A549 (cell line): Measurements from ENCODE around the gene MIB1. TPM values are rescaled to one million over a fixed set of nuclear protein-coding genes. Genes with fewer than 3 reads are reported as not detected.

ENCODE experiments used
- ATAC-seq, 2 experiments: fragments of 200-7000 bp in 1 of 2; fragments of >200 bp in 1 of 2; cut with Nextera tagmentation in 1 of 2; cut with Tn5 transposase in 1 of 2; 3 replicates each; pipeline versions ENCODE4 v1.8.0 to v1.9.1; 2018 to 2020; ENCODE audit warnings: mild to moderate bottlenecking in 1 of 2, moderate library complexity in 1 of 2
- CTCF ChIA-PET: fragments of 300-600 bp; sonication (Branson Sonifier 250); formaldehyde crosslinking; extraction: SDS; loops from one replicate; lab custom pipeline; 2021; ENCODE audit warnings: antibody characterized with exemption, inconsistent platforms; lab: Yijun Ruan, JAX
- POLR2A ChIA-PET: fragments of 350-600 bp; formaldehyde crosslinking; extraction: SDS; loops from one replicate; lab custom pipeline; 2021; ENCODE audit warnings: antibody characterized with exemption, inconsistent platforms; lab: Yijun Ruan, JAX
- DNase-seq, 2 experiments: peaks; one replicate each; pipeline versions ENCODE4 v3.0.0 to v3.0.0-alpha.2; 2011 to 2016; ENCODE audit warnings: low read depth in 1 of 2, low spot score in 1 of 2
- FAIRE-seq: peaks from 2 replicates; lab custom pipeline; 2011; peaks lifted over from hg19 to GRCh38; lab: Jason Lieb, UNC
- H3K27ac ChIP-seq, 2 experiments: fragments of >200 bp; sonication (Bioruptor Twin); formaldehyde crosslinking; 3 replicates each; pipeline ENCODE4 v1.5.1; 2016 to 2017
- H3K4me1 ChIP-seq: fragments of >200 bp; sonication (Bioruptor Twin); formaldehyde crosslinking; 3 replicates; pipeline ENCODE4 v1.6.1; 2016
- H3K4me2 ChIP-seq: fragments of >200 bp; sonication (Bioruptor Twin); formaldehyde crosslinking; 3 replicates; pipeline ENCODE4 v1.6.1; 2016
- H3K4me3 ChIP-seq: fragments of >200 bp; sonication (Bioruptor Twin); formaldehyde crosslinking; 3 replicates; pipeline ENCODE4 v1.5.1; 2016
- H3K9me3 ChIP-seq: fragments of >200 bp; sonication (Bioruptor Twin); formaldehyde crosslinking; 3 replicates; pipeline ENCODE4 v1.6.1; 2016
- CBX8 ChIP-seq: fragments of 200-600 bp; sonication (generic); IDR thresholded peaks from 2 replicates; pipeline ENCODE4 v1.6.1; 2016
- CEBPB ChIP-seq, 2 experiments: fragments of >200 bp in 1 of 2; sonication (Bioruptor Twin) in 1 of 2; formaldehyde crosslinking in 1 of 2; IDR thresholded peaks; 2 replicates each; pipeline ENCODE4 v1.6.1; 2012 to 2016
- CHD4 ChIP-seq: fragments of 200-600 bp; sonication (generic); IDR thresholded peaks from 2 replicates; pipeline ENCODE4 v1.6.1; 2016; ENCODE audit warnings: antibody characterized with exemption, mild to moderate bottlenecking, borderline replicate concordance
- EHMT2 ChIP-seq: fragments of 200-600 bp; sonication (generic); IDR thresholded peaks from 2 replicates; pipeline ENCODE4 v1.6.1; 2016; ENCODE audit warnings: antibody characterized with exemption, low read depth, mild to moderate bottlenecking, moderate library complexity
- EP300 ChIP-seq, 2 experiments: fragments of >200 bp; sonication (Bioruptor Twin); formaldehyde crosslinking; IDR thresholded peaks; 2 replicates in 1 of 2; 3 replicates in 1 of 2; pipeline ENCODE4 v1.6.1; 2016 to 2017
- FOSL2 ChIP-seq, 2 experiments: fragments of 450-650 bp in 1 of 2; fragments of >200 bp in 1 of 2; sonication (Bioruptor Twin) in 1 of 2; formaldehyde crosslinking; IDR thresholded peaks; 2 replicates each; pipeline versions ENCODE4 v1.5.0 to v1.6.1; 2016 to 2020; ENCODE audit warnings: mild to moderate bottlenecking in 1 of 2, moderate library complexity in 1 of 2
- GATA3 ChIP-seq: IDR thresholded peaks from 2 replicates; pipeline ENCODE4 v1.6.1; 2012; ENCODE audit warnings: borderline replicate concordance
- HOXB13 ChIP-seq: fragments of 250-450 bp; sonication (Bioruptor Pico); IDR thresholded peaks from 2 replicates; pipeline ENCODE4 v1.5.0; 2020; ENCODE audit warnings: low read depth, mild to moderate bottlenecking, moderate library complexity
- HOXB5 ChIP-seq: fragments of 250-450 bp; sonication (Bioruptor Pico); IDR thresholded peaks from 2 replicates; pipeline ENCODE4 v1.5.0; 2020; ENCODE audit warnings: mild to moderate bottlenecking, moderate library complexity
- KDM5A ChIP-seq: fragments of 200-600 bp; sonication (generic); IDR thresholded peaks from 2 replicates; pipeline ENCODE4 v1.6.1; 2016; ENCODE audit warnings: antibody characterized with exemption, mild to moderate bottlenecking
- MAFK ChIP-seq: fragments of 450-650 bp; IDR thresholded peaks from 2 replicates; pipeline ENCODE4 v1.6.1; 2014; ENCODE audit not compliant: partially characterized antibody
- NPAS2 ChIP-seq: fragments of 250-450 bp; sonication (Bioruptor Pico); IDR thresholded peaks from 2 replicates; pipeline ENCODE4 v1.8.0; 2022; ENCODE audit warnings: mild to moderate bottlenecking, moderate library complexity, borderline replicate concordance
- NR3C1 ChIP-seq: fragments of >200 bp; sonication (Bioruptor Twin); formaldehyde crosslinking; IDR thresholded peaks from 3 replicates; pipeline ENCODE4 v1.6.1; 2017
- PHF8 ChIP-seq: fragments of 200-600 bp; sonication (generic); IDR thresholded peaks from 2 replicates; pipeline ENCODE4 v1.6.1; 2016; ENCODE audit warnings: low read depth, mild to moderate bottlenecking, antibody characterized with exemption, moderate library complexity, borderline replicate concordance
- RAD21 ChIP-seq, 2 experiments: fragments of >200 bp in 1 of 2; sonication (Bioruptor Twin) in 1 of 2; formaldehyde crosslinking in 1 of 2; IDR thresholded peaks in 1 of 2; conservative IDR thresholded peaks in 1 of 2; 2 replicates in 1 of 2; 3 replicates in 1 of 2; pipeline ENCODE4 v1.6.1; 2012 to 2018; ENCODE audit warnings: inconsistent platforms in 1 of 2
- RARB ChIP-seq: fragments of 250-450 bp; sonication (Bioruptor Pico); IDR thresholded peaks from 2 replicates; pipeline ENCODE4 v1.8.0; 2021; ENCODE audit warnings: mild to moderate bottlenecking, moderate library complexity
- RFX5 ChIP-seq: fragments of 450-650 bp; IDR thresholded peaks from 2 replicates; pipeline ENCODE4 v1.7.1; 2014; ENCODE audit warnings: antibody characterized with exemption, mild to moderate bottlenecking, moderate library complexity
- SMC3 ChIP-seq: fragments of >200 bp; sonication (Bioruptor Twin); formaldehyde crosslinking; IDR thresholded peaks from 3 replicates; pipeline ENCODE4 v1.6.1; 2018; ENCODE audit warnings: inconsistent platforms
- TFCP2L1 ChIP-seq: fragments of 250-450 bp; sonication (Bioruptor Pico); IDR thresholded peaks from 2 replicates; pipeline ENCODE4 v1.5.0; 2021; ENCODE audit warnings: mild to moderate bottlenecking
- TP53 ChIP-seq: fragments of 250-450 bp; sonication (Bioruptor Pico); IDR thresholded peaks from 2 replicates; pipeline ENCODE4 v1.5.0; 2021; ENCODE audit warnings: mild to moderate bottlenecking, moderate library complexity
- WGBS: methylation state at CpG from one replicate; pipeline ENCODE4 v1.1.6; 2017; ENCODE audit errors: missing lambda C conversion rate; 5-methylcytosine and 5-hydroxymethylcytosine counted together
- polyA plus RNA-seq, 4 experiments: library from polyadenylated mRNA; depleted of rRNA in 3 of 4; stranded (reverse); fragments of >200 nt; fragmentation: RNase III in 1 of 4; extraction: RNeasy Plus Mini Kit Qiagen cat#74134 plus additional on column Dnase treatment in 1 of 4; gene quantifications; 2 replicates in 3 of 4; 3 replicates in 1 of 4; pipeline ENCODE4 v1.2.3, GENCODE V29; 2011 to 2017
- TF ChIP-seq, protein P1 (sequence below): fragments of >200 bp; sonication (Bioruptor Twin); formaldehyde crosslinking; IDR thresholded peaks from 2 replicates; pipeline ENCODE4 v1.6.1; 2016
- TF ChIP-seq, protein P2 (sequence below): fragments of >200 bp; sonication (Bioruptor Twin); formaldehyde crosslinking; IDR thresholded peaks from 3 replicates; pipeline ENCODE4 v1.5.1; 2016

Gene MIB1
- polyA plus RNA-seq, 2 of the 4 experiments (the other 2 are of a cell fraction), result 9.6 to 22.2 TPM

DNA sequence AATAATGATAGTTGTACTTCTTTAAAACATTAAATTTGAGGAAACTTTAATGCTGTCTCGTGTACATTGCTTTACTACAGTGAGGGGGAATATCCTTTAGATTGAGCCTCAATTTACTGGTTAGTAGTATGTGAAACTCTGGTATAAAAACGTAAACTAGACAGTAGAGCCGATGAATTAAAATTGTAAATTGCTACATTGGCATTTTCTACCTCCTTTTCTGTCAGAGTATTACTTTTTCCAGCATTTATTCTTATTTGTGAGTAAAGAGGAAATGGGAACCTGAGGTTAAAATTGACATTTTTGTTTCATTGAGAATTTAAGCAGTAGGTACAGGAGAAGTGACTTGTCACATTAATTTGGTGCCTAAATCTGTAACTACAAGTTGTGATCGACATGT lies 128.2 kb downstream of the MIB1 start:
- Histone ChIP-seq H3K4me3 (no peak overlapping the region), H3K4me2 (no peak overlapping the region), H3K27ac (no peak overlapping the region), H3K4me1 (peaks cover 12% of the 10 kb centered on the region; the same call in 1 of the 3 replicates), H3K9me3 (no peaks in the 10 kb centered on the region)
- FAIRE-seq (no peak), ATAC-seq (no peak), DNase-seq (no peak)
- 84% methylated on average over 4 of the region's 4 CpGs for WGBS
- CTCF ChIA-PET, result no interaction called here
- POLR2A ChIA-PET, result no interaction called here
- peak; percentile 55 for TF ChIP-seq MAFK
- no peak for TF ChIP-seq NR3C1

DNA sequence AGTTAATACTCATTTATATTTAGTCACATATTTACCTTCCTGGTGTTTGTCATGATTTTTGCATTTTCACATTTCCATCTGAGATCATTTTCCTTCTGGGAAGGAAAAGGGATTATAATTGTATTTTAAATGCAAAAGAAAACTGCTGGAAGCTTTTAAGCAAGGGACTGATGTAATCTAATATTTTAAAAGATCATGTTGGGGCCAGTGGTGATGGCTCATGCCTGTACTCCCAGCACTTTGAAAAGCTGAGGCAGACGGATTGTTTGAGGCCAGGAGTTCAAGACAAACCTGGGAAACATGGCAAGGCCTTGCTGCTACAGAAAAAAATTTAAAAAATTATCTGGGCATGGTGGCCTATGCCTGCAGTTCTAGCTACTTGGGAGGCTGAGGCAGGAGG lies 149.0 kb downstream of the MIB1 start:
- no peaks in the 10 kb centered on the region for H3K4me1 ChIP-seq
- no peak for FAIRE-seq
- no peaks in the 10 kb centered on the region for H3K9me3 ChIP-seq
- no peak overlapping the region for H3K4me2 ChIP-seq
- WGBS, result 10% methylated on average over 1 of the region's 1 CpG
- no peak for TF ChIP-seq RARB (CRISPR knock-in tag)
- no peak for TF ChIP-seq CEBPB (IDR thresholded peaks at IDR 0.05)
- no peak for TF ChIP-seq NPAS2 (CRISPR knock-in tag)
- TF ChIP-seq CHD4, result no peak
- TF ChIP-seq CBX8, result no peak
- no peak for TF ChIP-seq EP300 (IDR thresholded peaks at IDR 0.05)
- TF ChIP-seq RFX5, result no peak
- no peak for TF ChIP-seq HOXB13
- no peak for TF ChIP-seq GATA3
- no peak for TF ChIP-seq TP53 (CRISPR knock-in tag)
- TF ChIP-seq, all 56 proteins: peak for 0
- no peak overlapping the region for H3K27ac ChIP-seq
- H3K4me3 ChIP-seq, result no peak overlapping the region
- ATAC-seq (no peak), DNase-seq (no peak)
- ChIA-PET POLR2A (no interaction called here), CTCF (no interaction called here)

DNA sequence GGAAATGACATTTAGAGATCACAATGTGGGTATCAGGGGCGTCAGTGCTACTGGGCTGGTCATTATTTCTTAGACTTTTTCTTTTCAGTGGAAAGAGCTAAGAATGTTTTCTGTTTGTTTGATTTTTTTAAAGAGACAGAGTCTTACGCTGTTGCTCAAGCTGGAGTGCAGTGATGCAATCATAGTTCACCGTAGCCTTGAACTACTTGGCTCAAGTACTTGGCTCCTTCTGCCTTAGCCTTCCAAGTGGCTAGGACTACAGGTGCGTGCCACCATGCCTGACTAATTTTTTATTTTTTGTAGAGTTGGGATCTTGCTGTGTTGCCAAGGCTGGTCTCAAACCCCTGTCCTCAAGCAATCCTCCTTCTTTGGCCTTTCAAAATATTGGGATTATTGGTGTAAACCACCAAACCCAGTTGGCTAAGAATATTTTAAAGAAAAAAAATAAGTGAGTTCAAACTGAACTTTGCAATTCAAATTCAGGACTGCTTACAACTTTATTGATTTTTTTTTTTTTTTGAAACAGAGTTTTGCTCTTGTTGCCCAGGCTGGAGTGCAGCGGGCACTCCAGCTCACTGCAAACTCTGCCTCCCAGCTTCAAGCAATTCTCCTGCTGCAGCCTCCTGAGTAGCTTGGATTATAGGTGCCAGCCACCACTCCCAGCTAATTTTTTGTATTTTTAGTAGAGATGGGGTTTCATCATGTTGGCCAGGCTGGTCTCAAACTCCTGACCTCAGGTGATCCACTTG lies 154.2 kb downstream of the MIB1 start:
- ATAC-seq, result no peak
- CTCF ChIA-PET, result no interaction called here
- no peak for FAIRE-seq
- POLR2A ChIA-PET, result no interaction called here
- H3K4me1 ChIP-seq, result no peaks in the 10 kb centered on the region
- no peak for DNase-seq
- TF ChIP-seq, protein P1, sequence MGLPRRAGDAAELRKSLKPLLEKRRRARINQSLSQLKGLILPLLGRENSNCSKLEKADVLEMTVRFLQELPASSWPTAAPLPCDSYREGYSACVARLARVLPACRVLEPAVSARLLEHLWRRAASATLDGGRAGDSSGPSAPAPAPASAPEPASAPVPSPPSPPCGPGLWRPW, result no peak
- no peak for TF ChIP-seq MAFK
- no peak for TF ChIP-seq PHF8
- TF ChIP-seq CEBPB (IDR thresholded peaks at IDR 0.05), result peak; percentile 43 to 49; a peak in 2 of 4 replicates
- TF ChIP-seq, all 56 proteins: peak for 1
- 47% methylated on average over 5 of the region's 5 CpGs for WGBS
- H3K27ac ChIP-seq, result no peak overlapping the region
- H3K4me3 ChIP-seq, result no peak overlapping the region
- no peak overlapping the region for H3K4me2 ChIP-seq
- no peaks in the 10 kb centered on the region for H3K9me3 ChIP-seq

- CTCF ChIA-PET, result interaction anchor here (1.1 to 1.4 kb wide), 2 partner anchors 56 to 651 kb away, joined by 3 to 5 read pairs; no protein-coding TSS in a partner anchor
- no peak for ATAC-seq
- no peak for FAIRE-seq
Measured at GRCh38 chr18:21896732-21897336, 156.2 kb downstream of the MIB1 start.

DNA sequence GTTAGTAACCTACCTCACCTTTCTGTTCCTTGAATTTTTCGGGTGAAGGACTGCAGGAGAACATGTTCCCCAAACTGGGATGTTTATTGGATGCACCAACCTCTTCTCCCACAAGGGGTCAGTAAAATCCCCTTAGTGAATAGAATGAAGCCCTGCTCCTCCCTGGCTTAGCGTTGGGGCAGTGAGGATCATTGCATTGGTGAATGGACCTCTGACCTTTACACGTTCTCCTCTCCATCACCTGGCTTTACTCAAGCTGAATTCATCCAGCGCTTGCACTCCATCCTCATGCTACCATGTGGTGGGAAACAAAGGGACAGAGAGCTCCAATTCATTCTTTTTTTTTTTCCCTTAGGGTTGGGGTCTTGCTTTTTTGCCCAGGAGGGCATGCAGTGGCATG lies 157.2 kb downstream of the MIB1 start:
- Histone ChIP-seq H3K4me1 (no peaks in the 10 kb centered on the region), H3K4me3 (no peak overlapping the region), H3K9me3 (no peaks in the 10 kb centered on the region), H3K27ac (no peak overlapping the region), H3K4me2 (peak overlapping the region; percentile 34; the same call in 2 of the 3 replicates)
- 9% methylated on average over 4 of the region's 4 CpGs for WGBS
- peak; percentile 77 to 85; a peak in 5 of 6 replicates for ATAC-seq
- POLR2A ChIA-PET, result no interaction called here
- FAIRE-seq, result no peak
- CTCF ChIA-PET, result interaction anchor here (0.6 to 1.5 kb wide), 7 partner anchors 53 to 682 kb away, joined by 3 to 5 read pairs (median 3); no protein-coding TSS in a partner anchor
- peak; percentile 30 to 55 for DNase-seq
- TF ChIP-seq RAD21 (conservative IDR thresholded peaks at IDR 0.05 in 1 of 2, IDR thresholded peaks at IDR 0.05 in 1 of 2), result peak; percentile 68 to 78
- TF ChIP-seq, protein P2, sequence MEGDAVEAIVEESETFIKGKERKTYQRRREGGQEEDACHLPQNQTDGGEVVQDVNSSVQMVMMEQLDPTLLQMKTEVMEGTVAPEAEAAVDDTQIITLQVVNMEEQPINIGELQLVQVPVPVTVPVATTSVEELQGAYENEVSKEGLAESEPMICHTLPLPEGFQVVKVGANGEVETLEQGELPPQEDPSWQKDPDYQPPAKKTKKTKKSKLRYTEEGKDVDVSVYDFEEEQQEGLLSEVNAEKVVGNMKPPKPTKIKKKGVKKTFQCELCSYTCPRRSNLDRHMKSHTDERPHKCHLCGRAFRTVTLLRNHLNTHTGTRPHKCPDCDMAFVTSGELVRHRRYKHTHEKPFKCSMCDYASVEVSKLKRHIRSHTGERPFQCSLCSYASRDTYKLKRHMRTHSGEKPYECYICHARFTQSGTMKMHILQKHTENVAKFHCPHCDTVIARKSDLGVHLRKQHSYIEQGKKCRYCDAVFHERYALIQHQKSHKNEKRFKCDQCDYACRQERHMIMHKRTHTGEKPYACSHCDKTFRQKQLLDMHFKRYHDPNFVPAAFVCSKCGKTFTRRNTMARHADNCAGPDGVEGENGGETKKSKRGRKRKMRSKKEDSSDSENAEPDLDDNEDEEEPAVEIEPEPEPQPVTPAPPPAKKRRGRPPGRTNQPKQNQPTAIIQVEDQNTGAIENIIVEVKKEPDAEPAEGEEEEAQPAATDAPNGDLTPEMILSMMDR, result peak; percentile 60
- TF ChIP-seq TFCP2L1 (CRISPR knock-in tag), result no peak
- TF ChIP-seq SMC3, result peak; percentile 54; the same call in 2 of the 3 replicates

More at GRCh38 chr18:21896732-21897336, 156.2 kb downstream of the MIB1 start:
- WGBS, result 82% methylated on average over 24 of the region's 27 CpGs
- Histone ChIP-seq H3K9me3 (no peaks in the 10 kb centered on the region), H3K4me1 (no peaks in the 10 kb centered on the region), H3K4me3 (no peak overlapping the region), H3K27ac (no peak overlapping the region), H3K4me2 (no peak overlapping the region)
- TF ChIP-seq KDM5A (no peak), FOSL2 (IDR thresholded peaks at IDR 0.05) (no peak), FOSL2 (CRISPR knock-in tag; IDR thresholded peaks at IDR 0.05) (no peak), HOXB5 (CRISPR knock-in tag) (no peak), EHMT2 (no peak)
- DNase-seq, result no peak
- POLR2A ChIA-PET, result no interaction called here
